GM23248 (cell line): Measurements from ENCODE around the gene FER. TPM values are rescaled to one million over a fixed set of nuclear protein-coding genes. Genes with fewer than 3 reads are reported as not detected.
A peak's percentile ranks its signal among the peaks of the same experiment; 100 is the strongest.

Experiments
- DNase-seq: peaks from one replicate; pipeline ENCODE4 v3.0.0-alpha.2; 2015
- H2AFZ ChIP-seq: fragments of 200-600 bp; sonication (generic); 2 replicates; pipeline ENCODE4 v1.6.1; 2016; ENCODE audit warnings: antibody characterized with exemption
- H3F3A ChIP-seq: fragments of 200-600 bp; sonication (generic); 2 replicates; pipeline ENCODE4 v1.6.1; 2016; ENCODE audit warnings: mild to moderate bottlenecking, antibody characterized with exemption, mixed run types; ENCODE audit not compliant: insufficient read depth
- H3K27ac ChIP-seq: fragments of 200-600 bp; sonication (generic); 2 replicates; pipeline ENCODE4 v1.5.1; 2016; ENCODE audit warnings: mild to moderate bottlenecking
- H3K27me3 ChIP-seq: fragments of 200-600 bp; sonication (generic); replicated peaks from 2 replicates; pipeline ENCODE4 v1.6.1; 2016; ENCODE audit warnings: mild to moderate bottlenecking; ENCODE audit not compliant: insufficient read depth
- H3K36me3 ChIP-seq: fragments of 200-600 bp; sonication (generic); 2 replicates; pipeline ENCODE4 v1.6.1; 2016; ENCODE audit warnings: low read depth, mild to moderate bottlenecking
- H3K4me1 ChIP-seq: fragments of 200-600 bp; sonication (generic); 2 replicates; pipeline ENCODE4 v1.6.1; 2016; ENCODE audit warnings: mild to moderate bottlenecking; ENCODE audit not compliant: insufficient read depth
- H3K4me2 ChIP-seq: fragments of 200-600 bp; sonication (generic); one replicate; pipeline ENCODE4 v1.6.1; 2016; ENCODE audit warnings: mild to moderate bottlenecking; ENCODE audit not compliant: unreplicated experiment
- H3K4me3 ChIP-seq: fragments of 200-600 bp; sonication (generic); 2 replicates; pipeline ENCODE4 v1.5.1; 2016; ENCODE audit warnings: mild to moderate bottlenecking
- H3K79me2 ChIP-seq: fragments of 200-600 bp; sonication (generic); 2 replicates; pipeline ENCODE4 v1.6.1; 2016; ENCODE audit warnings: mild to moderate bottlenecking; ENCODE audit not compliant: insufficient read depth
- H3K9ac ChIP-seq: fragments of 200-600 bp; sonication (generic); 2 replicates; pipeline ENCODE4 v1.6.1; 2016; ENCODE audit warnings: mild to moderate bottlenecking
- H3K9me2 ChIP-seq: fragments of 200-600 bp; sonication (generic); 2 replicates; pipeline ENCODE4 v1.6.1; 2016; ENCODE audit warnings: mixed run types, mild to moderate bottlenecking, moderate library complexity; ENCODE audit not compliant: insufficient read depth
- H3K9me3 ChIP-seq: fragments of 200-600 bp; sonication (generic); one replicate; pipeline ENCODE4 v1.6.1; 2017; ENCODE audit warnings: low read depth
- H4K20me1 ChIP-seq: fragments of 200-600 bp; sonication (generic); 2 replicates; pipeline ENCODE4 v1.6.0; 2016; ENCODE audit not compliant: insufficient read depth
- EZH2 ChIP-seq: fragments of 200-600 bp; sonication (generic); IDR thresholded peaks from 2 replicates; pipeline ENCODE4 v1.6.1; 2018; ENCODE audit warnings: antibody characterized with exemption, mild to moderate bottlenecking; ENCODE audit not compliant: insufficient read depth, poor library complexity, severe bottlenecking
- EZH2phosphoT487 ChIP-seq: fragments of 200-600 bp; sonication (generic); IDR thresholded peaks from 2 replicates; pipeline ENCODE4 v1.6.1; 2018; ENCODE audit warnings: antibody characterized with exemption, moderate library complexity, mild to moderate bottlenecking, low read depth; ENCODE audit not compliant: insufficient read depth
- WGBS, 2 experiments: methylation state at CpG; one replicate each; pipeline ENCODE4 v1.1.6; 2015 to 2017; ENCODE audit warnings: low lambda C conversion rate in 2 of 2, low coverage in 1 of 2; ENCODE audit errors: missing lambda C conversion rate in 2 of 2; 5-methylcytosine and 5-hydroxymethylcytosine counted together
- in situ Hi-C: fragments of 300-500 bp; cut with MboI; formaldehyde crosslinking; loops from 2 replicates; pipeline ENCODE4 v1.15.0; 2020
- polyA plus RNA-seq: library from polyadenylated mRNA; unstranded; fragments of >200 nt; fragmentation: Nextera tagmentation; extraction: Ambion mirVana; gene quantifications from 2 replicates; pipeline ENCODE4 v1.2.1, GENCODE V29; 2016
- total RNA-seq: library from RNA; depleted of rRNA; stranded (reverse); fragments of >200 nt; shearing (Covaris generic); gene quantifications from 2 replicates; pipeline ENCODE4 v1.2.3, GENCODE V29; 2014

FER gene
- total and polyA plus RNA-seq, 2 experiments from 2014 or later: 16.6 to 24.9 TPM

GRCh38 chr5:109156885-109157284 lies 409.2 kb downstream of the FER start:
- H3K27ac ChIP-seq: no peak overlapping the region
- H2AFZ ChIP-seq: no peak overlapping the region
- H3F3A ChIP-seq: peaks cover 7% of the 10 kb centered on the region; the same call in 1 of the 2 replicates
- H3K79me2 ChIP-seq: no peaks in the 10 kb centered on the region
- H3K4me3 ChIP-seq: no peak overlapping the region
- in situ Hi-C loops: no loop called here
- H3K27me3 ChIP-seq: no peaks in the 10 kb centered on the region
- no peak overlapping the region for H3K9ac ChIP-seq
- no peaks in the 10 kb centered on the region for H3K9me2 ChIP-seq
- DNase-seq: no peak
- TF ChIP-seq EZH2 (no peak), EZH2phosphoT487 (no peak)
- H4K20me1 ChIP-seq: no peaks in the 10 kb centered on the region
- H3K4me1 ChIP-seq: peaks cover 3% of the 10 kb centered on the region
- no peak overlapping the region for H3K4me2 ChIP-seq
- no peaks in the 10 kb centered on the region for H3K36me3 ChIP-seq
- no peaks in the 10 kb centered on the region for H3K9me3 ChIP-seq

DNA sequence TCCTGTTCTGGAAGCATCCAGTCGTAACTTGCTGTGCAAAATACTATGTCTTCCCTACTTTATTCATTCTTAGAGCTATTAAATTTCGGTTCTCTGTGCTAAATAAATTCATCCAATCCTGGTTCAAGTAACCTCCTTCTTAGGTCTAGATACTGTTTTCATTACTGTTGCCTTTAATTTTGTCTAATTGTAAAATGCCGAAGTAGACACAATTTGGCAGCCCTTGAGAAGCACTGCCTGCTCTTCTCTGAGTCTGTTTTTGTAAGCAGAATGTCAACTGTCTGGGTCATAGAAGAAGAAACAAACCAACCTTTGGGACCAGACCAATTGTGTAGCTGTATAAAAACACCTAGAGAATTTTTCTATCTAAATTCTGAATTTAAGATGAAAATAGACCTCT lies 412.8 kb downstream of the FER start:
- Histone ChIP-seq H3K4me3 (no peak overlapping the region), H4K20me1 (no peaks in the 10 kb centered on the region), H3K4me1 (peaks cover 9% of the 10 kb centered on the region), H3K9me3 (no peaks in the 10 kb centered on the region), H3F3A (peaks cover 13% of the 10 kb centered on the region; the same call in 1 of the 2 replicates), H3K79me2 (no peaks in the 10 kb centered on the region), H3K36me3 (no peaks in the 10 kb centered on the region), H3K27me3 (no peaks in the 10 kb centered on the region), H3K27ac (no peak overlapping the region), H3K4me2 (no peak overlapping the region), H3K9me2 (no peaks in the 10 kb centered on the region), H3K9ac (no peak overlapping the region), H2AFZ (no peak overlapping the region)
- WGBS, 2 experiments: 90 to 92% methylated on average over 3 of the region's 3 CpGs
- DNase-seq: no peak
- in situ Hi-C loops: no loop called here
- no peak for TF ChIP-seq EZH2
- TF ChIP-seq EZH2phosphoT487: no peak

DNA sequence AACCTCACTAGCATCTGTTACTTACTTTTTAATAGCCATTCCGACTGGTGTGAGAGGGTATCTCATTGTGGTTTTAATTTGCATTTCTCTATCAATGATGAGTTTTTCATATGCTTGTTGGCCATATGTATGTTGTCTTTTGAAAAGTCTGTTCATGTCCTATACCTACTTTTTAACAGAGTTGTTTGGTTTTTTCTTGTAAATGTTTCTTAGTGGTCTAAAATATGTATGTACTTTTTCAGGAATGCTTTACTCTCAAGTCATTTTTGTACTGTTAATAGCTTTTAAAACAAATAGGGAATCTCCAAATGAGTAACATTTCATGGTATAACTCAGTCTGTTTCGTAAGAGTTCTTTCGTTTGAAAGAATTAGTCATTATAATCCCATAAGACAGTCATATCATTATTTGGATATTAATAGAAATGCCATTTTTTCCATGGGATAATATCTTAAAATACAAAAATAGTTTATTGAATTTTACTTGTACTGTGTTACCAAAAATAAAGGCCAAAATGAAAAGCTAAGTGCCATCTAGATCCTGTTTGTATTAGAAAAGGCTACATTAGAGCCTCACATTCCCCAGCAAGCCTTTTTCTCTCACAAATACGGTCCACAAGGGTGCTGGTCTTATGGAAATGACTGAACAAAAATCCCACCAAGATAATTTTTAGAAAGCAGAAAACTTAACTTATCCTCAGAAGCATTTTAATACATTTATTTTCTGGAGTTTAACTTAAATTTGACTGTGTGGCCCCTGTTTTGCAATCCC lies 414.4 kb downstream of the FER start:
- Histone ChIP-seq H3K4me2 (no peak overlapping the region), H3F3A (peaks cover 13% of the 10 kb centered on the region; the same call in 1 of the 2 replicates), H3K27ac (peak overlapping the region; percentile 36), H3K36me3 (no peaks in the 10 kb centered on the region), H3K79me2 (no peaks in the 10 kb centered on the region), H3K4me1 (peaks cover 9% of the 10 kb centered on the region), H3K9ac (no peak overlapping the region), H3K9me2 (no peaks in the 10 kb centered on the region), H3K9me3 (no peaks in the 10 kb centered on the region), H3K27me3 (no peaks in the 10 kb centered on the region), H4K20me1 (no peaks in the 10 kb centered on the region), H3K4me3 (no peak overlapping the region), H2AFZ (no peak overlapping the region)
- TF ChIP-seq EZH2 (no peak), EZH2phosphoT487 (no peak)
- DNase-seq: peak; percentile 75
- in situ Hi-C loops: no loop called here
- WGBS, 2 experiments: 58 to 59% methylated on average over 4 of the region's 4 CpGs

DNA sequence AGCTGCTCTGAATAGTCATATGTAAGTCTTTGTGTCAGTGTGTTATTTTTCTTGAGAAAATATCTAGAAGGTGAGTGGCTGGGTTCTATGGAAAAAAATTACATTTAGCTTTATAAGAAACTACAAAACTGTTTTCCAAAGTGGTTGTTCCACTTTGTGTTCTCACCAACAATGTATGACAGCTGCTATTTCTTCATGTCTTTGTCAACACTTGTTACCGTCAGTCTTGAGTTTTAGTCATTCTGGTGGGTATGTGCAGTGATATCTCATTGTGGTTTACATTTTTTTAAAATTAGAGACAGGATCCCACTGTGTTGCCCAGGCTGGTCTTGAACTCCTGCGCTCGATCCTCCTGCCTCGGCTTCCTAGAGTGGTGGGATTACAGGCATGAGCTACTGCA lies 415.6 kb downstream of the FER start:
- DNase-seq: no peak
- H3K36me3 ChIP-seq: no peaks in the 10 kb centered on the region
- H3K9me3 ChIP-seq: no peaks in the 10 kb centered on the region
- H3K9me2 ChIP-seq: no peaks in the 10 kb centered on the region
- no peak overlapping the region for H3K27ac ChIP-seq
- no peak overlapping the region for H3K9ac ChIP-seq
- H3K27me3 ChIP-seq: no peaks in the 10 kb centered on the region
- H3K4me2 ChIP-seq: no peak overlapping the region
- H4K20me1 ChIP-seq: no peaks in the 10 kb centered on the region
- H3K4me3 ChIP-seq: no peak overlapping the region
- TF ChIP-seq EZH2phosphoT487: no peak
- TF ChIP-seq EZH2: no peak
- H3F3A ChIP-seq: peaks cover 13% of the 10 kb centered on the region; the same call in 1 of the 2 replicates
- H3K79me2 ChIP-seq: no peaks in the 10 kb centered on the region
- WGBS, 2 experiments: 86 to 89% methylated on average over 4 of the region's 4 CpGs
- in situ Hi-C loops: no loop called here
- peaks cover 9% of the 10 kb centered on the region for H3K4me1 ChIP-seq
- H2AFZ ChIP-seq: no peak overlapping the region

DNA sequence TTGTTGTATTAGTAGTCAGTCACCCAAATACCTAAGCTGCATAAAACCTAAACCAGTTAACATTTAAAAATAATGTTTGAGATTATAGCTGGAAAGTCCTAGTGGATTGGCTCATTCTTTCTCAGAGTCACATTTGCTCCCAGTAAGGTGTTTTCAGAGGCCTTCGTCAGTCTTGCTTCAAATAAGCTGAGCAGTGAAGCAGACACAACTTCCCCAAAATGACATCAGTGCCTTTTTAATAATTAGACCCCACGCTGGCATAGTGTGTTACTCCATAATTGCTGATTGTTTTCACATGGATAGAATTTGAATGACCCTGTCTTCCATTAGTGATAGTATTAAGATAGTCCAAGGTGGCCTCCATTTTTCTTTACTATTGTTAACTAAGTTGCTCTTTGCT lies 416.3 kb downstream of the FER start:
- WGBS, 2 experiments: 94 to 96% methylated on average over 2 of the region's 2 CpGs

More for the DNA sequence above, 416.3 kb downstream of the FER start:
- H4K20me1 ChIP-seq: no peaks in the 10 kb centered on the region
- no peak overlapping the region for H2AFZ ChIP-seq
- no peak overlapping the region for H3K27ac ChIP-seq
- no peak for TF ChIP-seq EZH2phosphoT487
- no peak for TF ChIP-seq EZH2
- no peak for DNase-seq
- H3K4me3 ChIP-seq: no peak overlapping the region
- no peaks in the 10 kb centered on the region for H3K27me3 ChIP-seq
- in situ Hi-C loops: no loop called here
- H3K9me2 ChIP-seq: no peaks in the 10 kb centered on the region
- H3K79me2 ChIP-seq: no peaks in the 10 kb centered on the region
- H3K4me1 ChIP-seq: peaks cover 9% of the 10 kb centered on the region
- H3K4me2 ChIP-seq: no peak overlapping the region
- no peaks in the 10 kb centered on the region for H3K9me3 ChIP-seq
- no peaks in the 10 kb centered on the region for H3K36me3 ChIP-seq
- H3K9ac ChIP-seq: no peak overlapping the region
- peaks cover 13% of the 10 kb centered on the region; the same call in 1 of the 2 replicates for H3F3A ChIP-seq
